KMS-11 (cell line): ENCODE results near the gene TAPBP.

Experiments used
- H2AFZ ChIP-seq: fragments of 200-600 bp; sonication (generic); 2 replicates; pipeline ENCODE4 v1.6.1; 2016; ENCODE audit warnings: antibody characterized with exemption, mixed run types, low read depth
- H3K27ac ChIP-seq: fragments of 200-600 bp; sonication (generic); 2 replicates; pipeline ENCODE4 v1.6.1; 2016; ENCODE audit warnings: mild to moderate bottlenecking, mixed run types
- H3K27me3 ChIP-seq: fragments of 200-600 bp; sonication (generic); 2 replicates; pipeline ENCODE4 v1.6.1; 2017; ENCODE audit warnings: mild to moderate bottlenecking, low read depth, mixed run types, moderate library complexity; ENCODE audit not compliant: insufficient read depth
- H3K36me3 ChIP-seq: fragments of 200-600 bp; sonication (generic); 2 replicates; pipeline ENCODE4 v1.6.1; 2017; ENCODE audit warnings: mild to moderate bottlenecking, mixed run types; ENCODE audit not compliant: insufficient read depth
- H3K4me1 ChIP-seq: fragments of 200-600 bp; sonication (generic); 2 replicates; pipeline ENCODE4 v1.6.1; 2016; ENCODE audit warnings: mild to moderate bottlenecking, low read depth, mixed run types; ENCODE audit not compliant: poor library complexity, severe bottlenecking
- H3K4me2 ChIP-seq: fragments of 200-600 bp; sonication (generic); 2 replicates; pipeline ENCODE4 v1.7.0; 2016; ENCODE audit warnings: mild to moderate bottlenecking, mixed run types
- H3K4me3 ChIP-seq: fragments of 200-600 bp; sonication (generic); IDR thresholded peaks from 2 replicates; pipeline ENCODE4 v1.6.1; 2017; ENCODE audit warnings: low read depth, low read length, mixed read lengths; ENCODE audit not compliant: insufficient read depth
- H3K79me2 ChIP-seq: fragments of 200-600 bp; sonication (generic); 2 replicates; pipeline ENCODE4 v1.6.1; 2016; ENCODE audit warnings: low read depth, mixed run types; ENCODE audit not compliant: insufficient read depth
- H3K9ac ChIP-seq: fragments of 200-600 bp; sonication (generic); 2 replicates; pipeline ENCODE4 v1.6.1; 2016; ENCODE audit warnings: mild to moderate bottlenecking, mixed run types
- H4K20me1 ChIP-seq: fragments of 200-600 bp; sonication (generic); 2 replicates; pipeline ENCODE4 v1.6.1; 2016; ENCODE audit warnings: mild to moderate bottlenecking, mixed run types; ENCODE audit not compliant: insufficient read depth
- TF ChIP-seq, protein P1 (sequence below): fragments of 200-600 bp; sonication (generic); conservative IDR thresholded peaks from 2 replicates; pipeline ENCODE4 v1.6.1; 2017; ENCODE audit warnings: low read depth, mild to moderate bottlenecking, antibody characterized with exemption, low read length, moderate library complexity, mixed read lengths

Gene TAPBP

GRCh38 chr6:33296797-33297405, 17.0 kb downstream of the TAPBP start:
- Histone ChIP-seq H4K20me1 (no peaks in the 10 kb centered on the region), H3K79me2 (no peaks in the 10 kb centered on the region), H3K27me3 (no peaks in the 10 kb centered on the region), H3K9ac (no peak overlapping the region), H3K4me1 (peaks cover 13% of the 10 kb centered on the region), H2AFZ (no peak overlapping the region), H3K36me3 (no peaks in the 10 kb centered on the region), H3K4me2 (peak overlapping the region; percentile 68; the same call in 1 of the 2 replicates), H3K4me3 (no peak overlapping the region), H3K27ac (no peak overlapping the region)
- TF ChIP-seq, protein P1, sequence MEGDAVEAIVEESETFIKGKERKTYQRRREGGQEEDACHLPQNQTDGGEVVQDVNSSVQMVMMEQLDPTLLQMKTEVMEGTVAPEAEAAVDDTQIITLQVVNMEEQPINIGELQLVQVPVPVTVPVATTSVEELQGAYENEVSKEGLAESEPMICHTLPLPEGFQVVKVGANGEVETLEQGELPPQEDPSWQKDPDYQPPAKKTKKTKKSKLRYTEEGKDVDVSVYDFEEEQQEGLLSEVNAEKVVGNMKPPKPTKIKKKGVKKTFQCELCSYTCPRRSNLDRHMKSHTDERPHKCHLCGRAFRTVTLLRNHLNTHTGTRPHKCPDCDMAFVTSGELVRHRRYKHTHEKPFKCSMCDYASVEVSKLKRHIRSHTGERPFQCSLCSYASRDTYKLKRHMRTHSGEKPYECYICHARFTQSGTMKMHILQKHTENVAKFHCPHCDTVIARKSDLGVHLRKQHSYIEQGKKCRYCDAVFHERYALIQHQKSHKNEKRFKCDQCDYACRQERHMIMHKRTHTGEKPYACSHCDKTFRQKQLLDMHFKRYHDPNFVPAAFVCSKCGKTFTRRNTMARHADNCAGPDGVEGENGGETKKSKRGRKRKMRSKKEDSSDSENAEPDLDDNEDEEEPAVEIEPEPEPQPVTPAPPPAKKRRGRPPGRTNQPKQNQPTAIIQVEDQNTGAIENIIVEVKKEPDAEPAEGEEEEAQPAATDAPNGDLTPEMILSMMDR, result no peak

DNA sequence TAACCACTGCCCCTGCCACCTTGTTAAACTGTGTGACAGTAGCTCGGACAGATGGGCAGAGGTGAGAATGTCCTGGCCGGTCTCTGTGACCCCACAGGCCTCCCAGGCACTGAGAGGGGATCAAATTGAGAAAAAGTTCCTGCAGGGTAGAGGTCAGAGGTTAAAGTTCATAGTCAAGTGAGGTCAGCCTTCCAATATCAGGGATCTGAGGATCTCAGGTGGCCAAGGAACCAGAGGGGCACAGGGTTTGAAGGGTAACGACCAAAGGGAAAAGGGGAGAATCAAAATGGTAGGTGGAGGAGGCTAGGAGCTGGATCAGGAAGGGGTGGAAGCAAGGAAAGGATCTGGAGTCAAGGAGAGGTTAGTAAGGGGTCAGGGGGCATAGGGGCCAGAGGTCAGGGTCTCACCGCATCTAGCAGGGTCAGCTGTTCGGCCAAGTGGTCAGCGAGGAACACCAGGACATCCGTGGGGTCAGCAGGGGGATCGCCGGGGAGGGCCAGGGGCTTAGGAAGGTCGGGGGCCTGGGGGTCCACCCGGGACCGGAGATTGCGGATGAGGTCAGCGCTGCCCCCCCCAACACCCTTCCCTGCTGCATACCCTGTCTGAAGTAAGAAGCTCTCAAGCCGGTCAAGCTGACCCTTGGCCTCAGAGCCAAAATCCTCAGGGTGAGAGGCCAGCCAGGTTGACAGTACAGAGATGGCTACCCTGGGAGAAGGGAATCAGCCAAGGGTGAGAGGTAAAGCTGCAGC, 18.1 kb downstream of the TAPBP start:
- no peak overlapping the region for H3K4me3 ChIP-seq
- TF ChIP-seq, protein P1, result no peak
- H3K9ac ChIP-seq, result no peak overlapping the region
- no peaks in the 10 kb centered on the region for H3K27me3 ChIP-seq
- H3K36me3 ChIP-seq, result no peaks in the 10 kb centered on the region
- no peaks in the 10 kb centered on the region for H3K79me2 ChIP-seq
- H2AFZ ChIP-seq, result no peak overlapping the region
- peaks cover 16% of the 10 kb centered on the region for H3K4me1 ChIP-seq
- no peak overlapping the region for H3K27ac ChIP-seq
- no peaks in the 10 kb centered on the region for H4K20me1 ChIP-seq
- no peak overlapping the region for H3K4me2 ChIP-seq

GRCh38 chr6:33294086-33294823, 19.6 kb downstream of the TAPBP start:
- Histone ChIP-seq H3K27ac (no peak overlapping the region), H3K9ac (no peak overlapping the region), H3K4me2 (no peak overlapping the region), H2AFZ (no peak overlapping the region), H3K4me3 (no peak overlapping the region), H3K4me1 (peaks cover 17% of the 10 kb centered on the region), H3K79me2 (peaks cover 13% of the 10 kb centered on the region; the same call in 1 of the 2 replicates), H4K20me1 (no peaks in the 10 kb centered on the region), H3K27me3 (no peaks in the 10 kb centered on the region), H3K36me3 (no peaks in the 10 kb centered on the region)
- TF ChIP-seq, protein P1, result no peak

DNA sequence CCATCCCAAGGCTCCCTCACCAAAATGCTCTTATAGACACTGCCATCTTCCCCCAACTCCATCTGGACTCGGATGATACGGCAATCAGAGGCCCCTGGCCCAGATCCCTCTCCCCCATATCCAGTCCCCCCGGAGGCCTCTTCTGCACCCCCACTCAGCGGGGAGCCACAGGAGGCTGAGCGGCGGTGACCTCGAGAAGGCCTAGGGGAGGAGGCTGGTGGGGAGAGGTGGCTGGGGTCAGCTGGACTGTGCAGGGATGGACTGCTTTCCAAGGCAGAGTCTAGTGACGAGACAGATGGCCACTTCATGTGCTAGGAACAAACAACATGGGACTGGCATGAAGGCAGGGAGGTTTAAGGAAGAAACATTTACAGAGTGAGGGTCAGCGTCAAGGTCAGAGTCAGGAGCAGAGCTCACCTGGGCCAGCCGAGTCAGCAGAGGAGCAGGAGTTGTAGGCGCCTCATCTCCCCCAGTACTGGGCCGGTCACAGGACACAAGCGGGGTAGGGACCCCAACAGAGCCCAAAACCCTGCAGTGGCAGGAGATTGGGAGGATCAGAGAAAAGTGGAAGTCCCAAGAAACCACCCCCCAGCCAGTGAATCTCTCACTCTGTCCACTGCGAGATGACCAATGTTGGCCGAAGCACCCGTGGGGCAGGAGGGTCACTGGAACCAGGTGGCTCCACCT, 20.7 kb downstream of the TAPBP start:
- Histone ChIP-seq H2AFZ (no peak overlapping the region), H3K36me3 (no peaks in the 10 kb centered on the region)
- TF ChIP-seq, protein P1, result no peak

More for the DNA sequence above, 20.7 kb downstream of the TAPBP start:
- Histone ChIP-seq H3K4me2 (no peak overlapping the region), H3K4me1 (peaks cover 19% of the 10 kb centered on the region), H4K20me1 (no peaks in the 10 kb centered on the region), H3K27ac (no peak overlapping the region), H3K27me3 (no peaks in the 10 kb centered on the region), H3K4me3 (no peak overlapping the region), H3K79me2 (peaks cover 18% of the 10 kb centered on the region; the same call in 1 of the 2 replicates), H3K9ac (no peak overlapping the region)
